AG04449 (cell line): ENCODE measurements around the gene GRXCR1.

Experiments
- CTCF ChIA-PET: fragments of 350-600 bp; formaldehyde crosslinking; extraction: SDS; loops from one replicate; lab custom pipeline; 2021; ENCODE audit warnings: antibody characterized with exemption; lab: Yijun Ruan, JAX
- POLR2A ChIA-PET: fragments of 400-600, 350-600 bp; formaldehyde crosslinking; extraction: SDS; loops from one replicate; lab custom pipeline; 2020; ENCODE audit warnings: antibody characterized with exemption, inconsistent platforms; lab: Yijun Ruan, JAX
- DNase-seq: peaks from one replicate; pipeline ENCODE4 v3.0.0-alpha.2; 2010; ENCODE audit warnings: low read depth, low spot score
- H3K4me3 ChIP-seq: 2 replicates; pipeline ENCODE4 v1.5.1; 2011; ENCODE audit warnings: low read depth, mild to moderate bottlenecking, control low read depth, low read length
- CTCF ChIP-seq: IDR thresholded peaks from one replicate; pipeline ENCODE4 v1.5.1; 2011; ENCODE audit warnings: mild to moderate bottlenecking, moderate library complexity, low read length, control low read depth, inconsistent platforms; ENCODE audit not compliant: insufficient read depth; ENCODE audit errors: missing control alignments

Gene GRXCR1

DNA sequence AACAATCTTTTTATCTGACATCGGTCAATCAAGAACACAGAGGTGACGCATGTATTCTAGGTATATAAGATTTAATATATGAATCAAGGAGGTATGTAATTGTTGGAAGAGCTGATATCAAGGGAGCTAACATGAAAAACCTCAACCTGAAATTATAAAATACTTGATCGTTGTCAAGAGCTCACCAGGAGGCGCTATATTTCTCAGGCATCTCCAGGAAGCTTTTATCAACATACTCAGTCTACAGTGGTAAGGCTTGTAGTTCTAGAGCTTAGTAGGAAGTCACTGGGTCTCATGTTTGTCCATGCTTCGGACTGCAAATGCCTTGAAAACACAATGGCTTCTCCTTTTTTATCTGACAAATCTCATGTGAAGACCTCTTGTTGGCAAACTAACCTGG, 156.1 kb downstream of the GRXCR1 start:
- no peak overlapping the region for H3K4me3 ChIP-seq
- no peak for TF ChIP-seq CTCF
- ChIA-PET POLR2A (no interaction called here), CTCF (no interaction called here)
- DNase-seq = no peak

DNA sequence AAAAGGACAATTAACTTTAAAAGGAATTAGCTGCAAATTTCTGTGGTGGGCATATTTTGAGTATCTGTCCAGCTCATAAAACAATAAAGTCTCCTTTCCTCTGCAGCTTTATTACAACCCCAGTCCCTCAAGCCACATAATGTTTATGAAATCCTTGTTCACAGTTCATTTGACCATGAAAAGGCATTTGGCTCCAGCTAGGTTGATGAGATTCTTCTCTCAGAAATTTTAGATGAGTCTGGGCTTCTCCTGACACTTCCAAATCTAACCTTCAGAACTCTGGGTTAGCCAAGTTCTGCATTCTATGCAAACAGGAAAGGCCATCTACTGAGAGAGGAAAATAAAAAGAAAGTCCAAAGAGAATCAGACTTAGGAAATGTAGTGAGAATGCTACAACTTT, 156.8 kb downstream of the GRXCR1 start:
- POLR2A ChIA-PET = no interaction called here
- H3K4me3 ChIP-seq = no peak overlapping the region
- CTCF ChIA-PET = no interaction called here
- DNase-seq = no peak
- TF ChIP-seq CTCF = no peak

- H3K4me3 ChIP-seq = no peak overlapping the region
- CTCF ChIA-PET = no interaction called here
- no peak for DNase-seq
- POLR2A ChIA-PET = no interaction called here
- no peak for TF ChIP-seq CTCF
Observed at GRCh38 chr4:43066415-43066814, 173.9 kb downstream of the GRXCR1 start.

DNA sequence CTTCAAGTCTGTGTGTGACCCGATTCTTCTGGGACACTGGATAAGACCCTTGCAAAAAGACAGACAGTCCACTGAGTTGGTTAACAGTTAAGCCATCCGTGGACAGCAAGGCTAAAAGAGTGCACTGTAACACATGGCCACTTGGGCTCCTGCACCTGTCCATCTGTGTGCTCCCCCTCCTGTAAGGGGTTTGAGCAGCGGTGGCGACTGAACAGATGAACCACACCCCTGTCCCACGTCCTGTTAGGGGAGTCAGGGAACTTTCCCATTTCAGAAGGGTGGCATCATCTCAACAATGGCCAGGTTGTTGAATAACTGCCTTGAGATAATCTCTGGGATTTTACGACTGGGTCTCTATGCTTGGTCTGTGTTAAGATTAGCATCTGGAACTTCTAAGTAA, 178.6 kb downstream of the GRXCR1 start:
- no peak for TF ChIP-seq CTCF
- H3K4me3 ChIP-seq = no peak overlapping the region
- CTCF ChIA-PET = no interaction called here
- POLR2A ChIA-PET = no interaction called here
- DNase-seq = no peak
